SK-N-SH (cell line): Measurements from ENCODE around the gene GMFB. TPM values are rescaled to one million over a fixed set of nuclear protein-coding genes. Genes with fewer than 3 reads are reported as not detected.

Experiments
- CTCF ChIA-PET: fragments of 300-600, 350-600 bp; formaldehyde crosslinking; extraction: SDS; loops from one replicate; lab custom pipeline; 2021; lab: Yijun Ruan, JAX
- POLR2A ChIA-PET: fragments of 350-600 bp; sonication (Branson Sonifier 250); formaldehyde crosslinking; extraction: SDS; loops from one replicate; lab custom pipeline; 2020; ENCODE audit warnings: antibody characterized with exemption, inconsistent platforms; lab: Yijun Ruan, JAX
- DNase-seq: peaks from one replicate; pipeline ENCODE4 v3.0.0; 2012
- H2AFZ ChIP-seq: fragments of 200-600 bp; sonication (generic); 2 replicates; pipeline ENCODE4 v1.8.1; 2016; ENCODE audit warnings: antibody characterized with exemption, mild to moderate bottlenecking, low read depth
- H3F3A ChIP-seq: fragments of 200-600 bp; sonication (generic); replicated peaks from 2 replicates; pipeline ENCODE3; 2016; ENCODE audit warnings: antibody characterized with exemption, mild to moderate bottlenecking; ENCODE audit not compliant: insufficient read depth
- H3K27ac ChIP-seq, 2 experiments: fragments of 200-500 bp in 1 of 2; fragments of 200-600 bp in 1 of 2; sonication (Bioruptor generic) in 1 of 2; sonication (generic), shearing (Covaris generic) in 1 of 2; 2 replicates each; pipeline versions ENCODE4 v1.5.1 to v1.6.1; 2014 to 2016; ENCODE audit warnings: low read depth in 2 of 2, inconsistent platforms in 1 of 2, low read length in 1 of 2, mild to moderate bottlenecking in 1 of 2, mixed read lengths in 1 of 2
- H3K27me3 ChIP-seq: fragments of 200-600 bp; sonication (generic), shearing (Covaris generic); 2 replicates; pipeline ENCODE4 v1.6.1; 2016; ENCODE audit warnings: mixed run types; ENCODE audit not compliant: insufficient read depth
- H3K36me3 ChIP-seq, 2 experiments: fragments of 200-500 bp in 1 of 2; fragments of 200-600 bp in 1 of 2; sonication (Bioruptor generic) in 1 of 2; sonication (generic) in 1 of 2; replicated peaks in 1 of 2; 2 replicates each; pipeline versions ENCODE3 to v1.5.1; 2014 to 2016; ENCODE audit warnings: low read length in 1 of 2, mild to moderate bottlenecking in 1 of 2; ENCODE audit not compliant: insufficient read depth in 2 of 2, control insufficient read depth in 1 of 2
- H3K4me1 ChIP-seq, 2 experiments: fragments of 200-500 bp in 1 of 2; fragments of 200-600 bp in 1 of 2; sonication (Bioruptor generic) in 1 of 2; sonication (generic), shearing (Covaris generic) in 1 of 2; 2 replicates each; pipeline versions ENCODE4 v1.5.1 to v1.6.1; 2014 to 2016; ENCODE audit warnings: low read depth in 1 of 2, low read length in 1 of 2, mixed run types in 1 of 2; ENCODE audit not compliant: insufficient read depth in 2 of 2, control insufficient read depth in 1 of 2
- H3K4me2 ChIP-seq: fragments of 200-600 bp; sonication (generic), shearing (Covaris generic); 2 replicates; pipeline ENCODE4 v1.6.1; 2017; ENCODE audit warnings: mixed run types
- H3K4me3 ChIP-seq, 2 experiments: fragments of 200-500 bp in 1 of 2; fragments of 200-600 bp in 1 of 2; sonication (Bioruptor generic) in 1 of 2; sonication (generic), shearing (Covaris generic) in 1 of 2; 2 replicates each; pipeline versions ENCODE4 v1.5.1 to v1.8.1; 2014 to 2016; ENCODE audit warnings: low read depth in 2 of 2, inconsistent platforms in 1 of 2, low read length in 1 of 2, mild to moderate bottlenecking in 1 of 2, mixed read lengths in 1 of 2, moderate library complexity in 1 of 2
- H3K79me2 ChIP-seq: fragments of 200-600 bp; sonication (generic); 2 replicates; pipeline ENCODE4 v1.8.1; 2017; ENCODE audit warnings: mild to moderate bottlenecking; ENCODE audit not compliant: insufficient read depth
- H3K9ac ChIP-seq: fragments of 200-600 bp; sonication (generic); 2 replicates; pipeline ENCODE4 v1.6.1; 2017; ENCODE audit warnings: mixed run types
- H3K9me2 ChIP-seq: fragments of 200-600 bp; sonication (generic); 2 replicates; pipeline ENCODE4 v1.6.1; 2017; ENCODE audit warnings: mixed run types
- H3K9me3 ChIP-seq: fragments of 200-600 bp; sonication (generic); 2 replicates; pipeline ENCODE4 v1.6.1; 2017; ENCODE audit warnings: mixed run types, mild to moderate bottlenecking, moderate library complexity
- H4K20me1 ChIP-seq: fragments of 200-600 bp; sonication (generic); 2 replicates; pipeline ENCODE4 v1.6.1; 2017; ENCODE audit warnings: mild to moderate bottlenecking, mixed run types; ENCODE audit not compliant: insufficient read depth
- ELF1 ChIP-seq: IDR thresholded peaks from 2 replicates; pipeline ENCODE4 v1.4.0; 2012
- EZH2phosphoT487 ChIP-seq: fragments of 200-600 bp; sonication (generic); IDR thresholded peaks from 2 replicates; pipeline ENCODE4 v1.6.1; 2017; ENCODE audit warnings: low read depth, mixed run types, mild to moderate bottlenecking, antibody characterized with exemption, moderate library complexity, borderline replicate concordance
- FOXM1 ChIP-seq: IDR thresholded peaks from 2 replicates; pipeline ENCODE4 v1.4.0; 2012; ENCODE audit warnings: low read depth, mild to moderate bottlenecking
- GABPA ChIP-seq: IDR thresholded peaks from 2 replicates; pipeline ENCODE4 v1.4.0; 2012; ENCODE audit warnings: low read depth, mild to moderate bottlenecking
- IRF3 ChIP-seq: fragments of 150-350 bp; IDR thresholded peaks from 2 replicates; pipeline ENCODE4 v1.6.1; 2016; ENCODE audit warnings: mild to moderate bottlenecking, low read depth, low read length
- JUND ChIP-seq: IDR thresholded peaks from 2 replicates; pipeline ENCODE4 v1.4.0; 2012
- MEF2A ChIP-seq: IDR thresholded peaks from 2 replicates; pipeline ENCODE4 v1.4.0; 2012; ENCODE audit warnings: low read depth, borderline replicate concordance
- MXI1 ChIP-seq: IDR thresholded peaks from 2 replicates; pipeline ENCODE4 v1.6.1; 2012; ENCODE audit warnings: mild to moderate bottlenecking, low read depth, low read length, improper control_type of control experiment
- PBX3 ChIP-seq: IDR thresholded peaks from 2 replicates; pipeline ENCODE4; 2012
- POLR2AphosphoS5 ChIP-seq: IDR thresholded peaks from 2 replicates; pipeline ENCODE4 v1.6.1; 2012; ENCODE audit warnings: low read depth, low read length
- RAD21 ChIP-seq: IDR thresholded peaks from 2 replicates; pipeline ENCODE4 v1.6.1; 2012; ENCODE audit warnings: mild to moderate bottlenecking, low read length
- RFX5 ChIP-seq: IDR thresholded peaks from 2 replicates; pipeline ENCODE4 v1.6.1; 2012; ENCODE audit warnings: mild to moderate bottlenecking, improper control_type of control experiment, low read length
- SMC3 ChIP-seq: IDR thresholded peaks from 2 replicates; pipeline ENCODE4 v1.6.1; 2012; ENCODE audit warnings: low read depth, low read length, improper control_type of control experiment
- TAF1 ChIP-seq: IDR thresholded peaks from 2 replicates; pipeline ENCODE4 v1.6.1; 2012; ENCODE audit warnings: low read depth, mild to moderate bottlenecking, low read length, moderate library complexity, borderline replicate concordance
- TCF12 ChIP-seq: IDR thresholded peaks from 2 replicates; pipeline ENCODE4 v1.4.0; 2012
- TEAD4 ChIP-seq: IDR thresholded peaks from 2 replicates; pipeline ENCODE4 v1.4.0; 2012; ENCODE audit warnings: mild to moderate bottlenecking, borderline replicate concordance; ENCODE audit not compliant: insufficient read depth
- ZBTB33 ChIP-seq: IDR thresholded peaks from 2 replicates; pipeline ENCODE4 v1.4.0; 2012; ENCODE audit warnings: low read depth, borderline replicate concordance
- WGBS: methylation state at CpG from one replicate; pipeline ENCODE4 v1.1.6; 2017; ENCODE audit warnings: low lambda C conversion rate; 5-methylcytosine and 5-hydroxymethylcytosine counted together
- polyA plus RNA-seq, 3 experiments: library from polyadenylated mRNA; depleted of rRNA; stranded (reverse); fragments of >200 nt; gene quantifications; 2 replicates each; pipeline ENCODE4 v1.2.3, GENCODE V29; 2012

Gene GMFB
- polyA plus RNA-seq, 1 of the 3 experiments (the other 2 are of a cell fraction) = 9.4 TPM

GRCh38 chr14:54474232-54474793, 14.5 kb downstream of the GMFB start:
- WGBS = 92% methylated on average over 2 of the region's 2 CpGs
- no peak for DNase-seq
- no peak overlapping the region for H2AFZ ChIP-seq
- TF ChIP-seq PBX3 (no peak), SMC3 (no peak), EZH2phosphoT487 (no peak), MXI1 (no peak), IRF3 (no peak), TCF12 (no peak), RAD21 (no peak), FOXM1 (no peak), POLR2AphosphoS5 (no peak), RFX5 (no peak), TAF1 (no peak), ELF1 (no peak), MEF2A (no peak), GABPA (no peak), JUND (no peak), ZBTB33 (no peak), TEAD4 (no peak)
- H4K20me1 ChIP-seq = no peaks in the 10 kb centered on the region
- peaks cover 6 to 17% of the 10 kb centered on the region in 2 experiments; a peak in 3 of 4 replicates for H3K4me1 ChIP-seq
- peaks cover 53 to 57% of the 10 kb centered on the region in 2 experiments for H3K36me3 ChIP-seq
- POLR2A ChIA-PET = no interaction called here
- H3K4me2 ChIP-seq = no peak overlapping the region
- no peak overlapping the region for H3K9ac ChIP-seq
- H3K9me2 ChIP-seq = no peaks in the 10 kb centered on the region
- no peaks in the 10 kb centered on the region for H3K27me3 ChIP-seq
- H3K79me2 ChIP-seq = peaks cover 17% of the 10 kb centered on the region
- H3F3A ChIP-seq = peaks cover 8% of the 10 kb centered on the region
- no peaks in the 10 kb centered on the region for H3K9me3 ChIP-seq
- no peak overlapping the region for H3K4me3 ChIP-seq
- no peak overlapping the region for H3K27ac ChIP-seq
- CTCF ChIA-PET = interaction anchor here (1.0 to 1.7 kb wide), 3 partner anchors 8 to 34 kb away, joined by 3 to 6 read pairs (median 3); no protein-coding TSS in a partner anchor
